DMS79 (cell line): Measurements from ENCODE around the gene KCNH1.
A peak's percentile ranks its signal among the peaks of the same experiment; 100 is the strongest.

Experiments
- DNase-seq: peaks from one replicate; lab custom pipeline; 2025; lab: John Stamatoyannopoulos, UW

The KCNH1 gene

GRCh38 chr1:210646258-210646616 is 487.7 kb downstream of the KCNH1 start:
- DNase-seq, result no peak

GRCh38 chr1:210645582-210646257 is 488.2 kb downstream of the KCNH1 start:
- DNase-seq, result no peak

- no peak for DNase-seq
Observed at GRCh38 chr1:210641582-210641981, 492.4 kb downstream of the KCNH1 start.

GRCh38 chr1:210635108-210635507 is 498.8 kb downstream of the KCNH1 start:
- no peak for DNase-seq

GRCh38 chr1:210633636-210634035 is 500.3 kb downstream of the KCNH1 start:
- DNase-seq, result no peak

- DNase-seq, result no peak
Observed at GRCh38 chr1:210633140-210633539, 500.8 kb downstream of the KCNH1 start.

GRCh38 chr1:210631399-210631798 is 502.5 kb downstream of the KCNH1 start:
- no peak for DNase-seq

GRCh38 chr1:210629276-210629675 is 504.7 kb downstream of the KCNH1 start:
- no peak for DNase-seq

GRCh38 chr1:210627755-210628154 is 506.2 kb downstream of the KCNH1 start:
- DNase-seq, result peak; percentile 85
